Transverse colon (tissue), 3 donors: Measurements from ENCODE around the gene SLIT3.

Experiments
- EP300 ChIP-seq: sonication (generic); formaldehyde crosslinking; IDR thresholded peaks from one replicate; pipeline ENCODE4 v1.6.1; 2017; ENCODE audit warnings: antibody characterized with exemption, low read depth
- POLR2A ChIP-seq: fragments of 450-650 bp; IDR thresholded peaks from one replicate; pipeline ENCODE4 v1.6.1; 2016; ENCODE audit warnings: antibody characterized with exemption, mild to moderate bottlenecking, moderate library complexity
- TF ChIP-seq, protein P1 (sequence below), 5 experiments: fragments of 200-600 bp in 3 of 5; fragments of 450-650 bp in 2 of 5; sonication (generic) in 3 of 5; IDR thresholded peaks; 1 replicate in 2 of 5; 2 replicates in 3 of 5; pipeline ENCODE4 v1.5.1; 2016 to 2017; ENCODE audit warnings: antibody characterized with exemption in 5 of 5, inconsistent platforms in 3 of 5, mild to moderate bottlenecking in 2 of 5, moderate library complexity in 1 of 5

DNA sequence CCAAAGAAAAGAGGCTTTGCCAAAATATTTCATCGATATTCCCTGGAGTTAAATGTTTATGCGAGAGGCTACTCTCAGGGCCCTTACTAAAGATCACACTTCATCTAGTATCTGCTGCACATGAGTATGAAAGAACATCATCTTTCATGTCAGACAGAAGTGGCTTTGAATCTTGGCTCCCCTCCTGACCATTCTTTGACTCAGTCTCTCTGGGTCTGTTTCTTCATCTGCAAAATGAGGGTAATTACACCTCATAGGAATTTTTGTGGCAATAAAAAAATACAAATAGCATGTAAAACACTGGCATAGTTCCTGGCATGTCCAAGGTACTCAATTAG lies 58.1 kb downstream of the SLIT3 start:
- TF ChIP-seq, protein P1, sequence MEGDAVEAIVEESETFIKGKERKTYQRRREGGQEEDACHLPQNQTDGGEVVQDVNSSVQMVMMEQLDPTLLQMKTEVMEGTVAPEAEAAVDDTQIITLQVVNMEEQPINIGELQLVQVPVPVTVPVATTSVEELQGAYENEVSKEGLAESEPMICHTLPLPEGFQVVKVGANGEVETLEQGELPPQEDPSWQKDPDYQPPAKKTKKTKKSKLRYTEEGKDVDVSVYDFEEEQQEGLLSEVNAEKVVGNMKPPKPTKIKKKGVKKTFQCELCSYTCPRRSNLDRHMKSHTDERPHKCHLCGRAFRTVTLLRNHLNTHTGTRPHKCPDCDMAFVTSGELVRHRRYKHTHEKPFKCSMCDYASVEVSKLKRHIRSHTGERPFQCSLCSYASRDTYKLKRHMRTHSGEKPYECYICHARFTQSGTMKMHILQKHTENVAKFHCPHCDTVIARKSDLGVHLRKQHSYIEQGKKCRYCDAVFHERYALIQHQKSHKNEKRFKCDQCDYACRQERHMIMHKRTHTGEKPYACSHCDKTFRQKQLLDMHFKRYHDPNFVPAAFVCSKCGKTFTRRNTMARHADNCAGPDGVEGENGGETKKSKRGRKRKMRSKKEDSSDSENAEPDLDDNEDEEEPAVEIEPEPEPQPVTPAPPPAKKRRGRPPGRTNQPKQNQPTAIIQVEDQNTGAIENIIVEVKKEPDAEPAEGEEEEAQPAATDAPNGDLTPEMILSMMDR (IDR thresholded peaks at IDR 0.05) = no peak
- TF ChIP-seq EP300 (no peak), POLR2A (no peak)
